Measurements from ENCODE around the gene VPS4B.

VPS4B gene

DNA sequence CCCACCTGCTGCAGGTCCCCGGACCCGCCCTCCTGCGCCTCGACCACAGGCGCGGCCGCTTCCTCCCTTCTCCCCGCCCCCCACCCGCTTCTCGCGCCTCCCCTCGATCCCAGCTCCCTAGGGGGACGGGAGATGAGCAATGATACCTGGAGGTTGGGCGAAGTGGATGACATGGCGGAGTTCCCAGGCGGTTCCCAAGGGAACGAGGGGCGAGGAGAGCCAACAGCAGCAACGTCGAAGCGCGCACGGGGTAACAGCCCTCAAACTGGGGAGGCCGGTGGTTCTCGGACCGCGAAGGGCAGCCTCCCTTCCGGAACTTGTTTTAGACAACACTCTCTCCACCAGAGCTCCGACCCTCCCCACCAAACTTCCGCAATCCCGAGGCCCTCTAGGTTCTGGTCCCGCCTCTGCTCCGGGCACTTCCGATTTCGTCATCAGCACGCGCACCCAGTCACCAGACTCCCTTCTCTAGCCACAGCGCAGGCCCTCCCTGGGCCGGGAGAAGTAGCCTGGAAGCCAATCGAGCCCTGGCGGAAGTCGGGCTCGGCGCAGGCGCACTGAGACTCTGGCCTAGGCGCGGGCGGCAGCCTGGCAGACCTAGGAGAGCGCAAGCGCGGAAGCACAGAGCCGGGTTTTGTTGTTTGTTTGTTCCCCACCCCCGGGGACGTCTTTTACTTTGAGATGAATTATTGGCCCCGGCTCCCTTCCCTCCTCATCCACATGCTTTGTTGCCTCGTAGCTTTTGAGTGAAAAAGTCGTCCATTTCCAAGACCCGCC, at the start of gene VPS4B:
Gene VPS4B (minus strand): TSS at position 390 of the 777 bp plus-strand sequence. CDS start 217 bp downstream, at position 173.
- H3K4me3 ChIP-seq (replicated peaks in 1 of 2; ENCODE audit: low read depth in 2 of 2, low read length in 2 of 2): peak within 1 kb of the TSS; percentile 94 to 98
- peak; percentile 100 for DNase-seq (ENCODE audit: low read depth in 2 of 2)
- TF ChIP-seq, protein P1, sequence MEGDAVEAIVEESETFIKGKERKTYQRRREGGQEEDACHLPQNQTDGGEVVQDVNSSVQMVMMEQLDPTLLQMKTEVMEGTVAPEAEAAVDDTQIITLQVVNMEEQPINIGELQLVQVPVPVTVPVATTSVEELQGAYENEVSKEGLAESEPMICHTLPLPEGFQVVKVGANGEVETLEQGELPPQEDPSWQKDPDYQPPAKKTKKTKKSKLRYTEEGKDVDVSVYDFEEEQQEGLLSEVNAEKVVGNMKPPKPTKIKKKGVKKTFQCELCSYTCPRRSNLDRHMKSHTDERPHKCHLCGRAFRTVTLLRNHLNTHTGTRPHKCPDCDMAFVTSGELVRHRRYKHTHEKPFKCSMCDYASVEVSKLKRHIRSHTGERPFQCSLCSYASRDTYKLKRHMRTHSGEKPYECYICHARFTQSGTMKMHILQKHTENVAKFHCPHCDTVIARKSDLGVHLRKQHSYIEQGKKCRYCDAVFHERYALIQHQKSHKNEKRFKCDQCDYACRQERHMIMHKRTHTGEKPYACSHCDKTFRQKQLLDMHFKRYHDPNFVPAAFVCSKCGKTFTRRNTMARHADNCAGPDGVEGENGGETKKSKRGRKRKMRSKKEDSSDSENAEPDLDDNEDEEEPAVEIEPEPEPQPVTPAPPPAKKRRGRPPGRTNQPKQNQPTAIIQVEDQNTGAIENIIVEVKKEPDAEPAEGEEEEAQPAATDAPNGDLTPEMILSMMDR (IDR thresholded peaks at IDR 0.05; ENCODE audit: low read depth, low read length): no peak

DNA sequence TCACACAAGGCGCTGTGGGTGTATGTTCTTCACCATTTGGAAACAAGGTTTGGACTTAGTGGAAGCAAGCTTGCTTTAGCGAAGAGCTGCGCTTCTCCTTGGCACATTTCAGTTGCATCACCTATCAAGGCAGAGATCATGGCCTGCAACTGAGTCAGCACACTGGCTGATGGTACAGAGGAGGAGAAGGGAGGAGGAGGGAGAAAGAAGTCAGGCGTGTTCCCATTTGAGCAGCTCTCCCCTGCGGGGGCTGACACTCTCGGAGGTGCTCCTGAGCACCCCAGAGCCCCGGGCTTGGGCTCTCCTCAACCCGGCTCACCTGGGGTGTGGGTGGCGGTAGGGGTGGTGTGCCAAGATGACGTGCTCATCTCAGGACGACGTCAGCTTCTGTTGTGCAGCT, 48.5 kb upstream of the VPS4B start:
- TF ChIP-seq, protein P1 (IDR thresholded peaks at IDR 0.05; ENCODE audit: low read depth, low read length): no peak
- H3K4me3 ChIP-seq (replicated peaks in 1 of 2; ENCODE audit: low read depth in 2 of 2, low read length in 2 of 2): no peak overlapping the region
- no peak for DNase-seq (ENCODE audit: low read depth in 2 of 2)

DNA sequence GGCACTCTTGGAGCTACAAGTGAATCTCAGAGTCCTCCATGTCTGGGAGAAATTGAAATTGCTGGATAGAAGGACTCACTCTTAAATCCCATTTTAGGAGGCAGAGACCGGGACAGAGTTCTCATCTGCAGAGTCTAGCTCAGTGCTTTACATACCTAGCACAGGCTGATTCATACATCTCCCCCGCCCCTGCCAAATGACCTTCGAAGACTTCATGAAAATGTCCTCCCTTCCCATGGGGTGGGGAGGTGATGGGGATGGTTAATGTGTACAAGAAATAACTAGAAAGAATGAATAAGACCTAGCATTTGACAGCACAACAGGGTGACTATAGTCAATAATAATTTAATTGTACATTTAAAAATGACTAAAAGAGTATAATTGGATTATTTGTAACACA, 46.3 kb upstream of the VPS4B start:
- TF ChIP-seq, protein P1 (IDR thresholded peaks at IDR 0.05; ENCODE audit: low read depth, low read length): no peak
- H3K4me3 ChIP-seq (replicated peaks in 1 of 2; ENCODE audit: low read depth in 2 of 2, low read length in 2 of 2): no peak overlapping the region
- no peak for DNase-seq (ENCODE audit: low read depth in 2 of 2)

DNA sequence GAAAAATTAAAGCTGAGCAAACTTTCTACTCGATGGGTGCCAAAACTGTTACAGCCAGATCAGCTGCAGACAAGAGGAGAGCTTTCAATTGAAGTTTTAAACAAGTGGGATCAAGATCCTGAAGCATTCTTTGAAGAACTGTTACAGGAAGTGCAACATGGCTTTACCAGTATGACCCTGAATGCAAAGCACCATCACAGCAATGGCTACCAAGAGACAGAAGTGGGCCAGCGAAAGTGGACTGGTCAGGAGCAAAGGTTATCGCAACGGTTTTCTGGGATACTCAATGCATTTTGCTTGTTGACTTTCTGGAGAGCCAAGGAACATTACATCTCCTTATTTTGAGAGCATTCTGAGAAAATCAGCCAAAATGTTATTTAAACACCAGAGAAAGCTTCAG, 45.4 kb upstream of the VPS4B start:
- no peak for DNase-seq (ENCODE audit: low read depth in 2 of 2)
- no peak overlapping the region for H3K4me3 ChIP-seq (replicated peaks in 1 of 2; ENCODE audit: low read depth in 2 of 2, low read length in 2 of 2)
- TF ChIP-seq, protein P1 (IDR thresholded peaks at IDR 0.05; ENCODE audit: low read depth, low read length): no peak

DNA sequence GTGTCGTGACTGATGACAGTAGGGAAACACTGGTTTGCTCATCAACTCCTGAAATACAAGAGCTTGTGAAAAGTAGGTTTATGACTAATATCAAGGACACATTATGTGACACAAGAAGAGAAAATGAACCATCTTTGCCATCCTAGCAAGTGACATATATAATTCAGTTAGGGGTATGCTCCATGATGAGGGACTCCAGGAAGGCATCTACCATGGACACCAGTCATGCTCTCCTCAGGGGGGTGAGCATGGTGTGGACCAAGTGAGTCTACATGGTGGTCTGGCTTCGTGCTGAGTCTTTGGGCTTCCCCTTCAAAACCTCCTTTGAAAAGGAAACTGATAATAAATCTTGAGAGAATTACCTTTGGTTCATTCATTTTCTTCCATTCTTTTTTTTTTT, 42.8 kb upstream of the VPS4B start:
- no peak overlapping the region for H3K4me3 ChIP-seq (replicated peaks in 1 of 2; ENCODE audit: low read depth in 2 of 2, low read length in 2 of 2)

DNA sequence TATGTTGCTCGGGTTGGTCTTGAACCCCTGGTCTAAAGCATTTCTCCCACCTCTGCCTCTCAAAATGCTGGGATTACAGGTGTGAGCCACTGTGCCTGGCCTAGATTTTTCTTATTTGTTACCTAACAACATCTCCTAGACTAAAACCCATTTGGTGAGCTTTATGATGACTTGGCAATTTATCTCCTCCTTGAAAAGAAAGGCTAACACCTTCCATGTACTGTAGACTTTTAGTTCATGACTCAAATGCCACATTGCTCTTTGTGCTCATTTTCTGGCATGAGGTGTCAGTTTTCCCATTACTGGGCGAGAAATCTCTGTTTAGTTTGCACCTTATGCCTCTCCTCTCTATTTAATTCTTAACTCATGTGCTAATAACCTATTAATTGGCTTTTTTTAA, 42.2 kb upstream of the VPS4B start:
- H3K4me3 ChIP-seq (replicated peaks in 1 of 2; ENCODE audit: low read depth in 2 of 2, low read length in 2 of 2): no peak overlapping the region
- no peak for DNase-seq (ENCODE audit: low read depth in 2 of 2)
- TF ChIP-seq, protein P1 (IDR thresholded peaks at IDR 0.05; ENCODE audit: low read depth, low read length): no peak

More for the DNA sequence above, 42.8 kb upstream of the VPS4B start:
- no peak for DNase-seq (ENCODE audit: low read depth in 2 of 2)
- TF ChIP-seq, protein P1 (IDR thresholded peaks at IDR 0.05; ENCODE audit: low read depth, low read length): no peak
